ENCODE measurements around the gene MAP3K5. TPM values are rescaled to one million over a fixed set of nuclear protein-coding genes. Genes with fewer than 3 reads are reported as not detected.
A peak's percentile ranks its signal among the peaks of the same experiment; 100 is the strongest.

Gene MAP3K5
- total and polyA plus RNA-seq, 12 donors: 41.9 to 306 (median 215) TPM

GRCh38 chr6:136779682-136780081 is 12.6 kb downstream of the MAP3K5 start:
- peaks cover 0 to 4% of the 10 kb centered on the region in 2 donors for H3K36me3 ChIP-seq (replicated peaks in 1 of 2)
- no peaks in the 10 kb centered on the region for H3K27me3 ChIP-seq
- no peaks in the 10 kb centered on the region for H3K9me3 ChIP-seq (replicated peaks in 1 of 3)
- WGBS, 4 donors: 18 to 67% (median 63%) methylated on average over 1 of the region's 1 CpG
- peaks cover 62 to 100% of the 10 kb centered on the region in 2 donors for H3K4me1 ChIP-seq (replicated peaks in 1 of 2)
- peak overlapping the region in 2 of 5 donors; percentile 5 to 40 for H3K27ac ChIP-seq
- no peak overlapping the region for H3K4me3 ChIP-seq
- TF ChIP-seq, protein P1, sequence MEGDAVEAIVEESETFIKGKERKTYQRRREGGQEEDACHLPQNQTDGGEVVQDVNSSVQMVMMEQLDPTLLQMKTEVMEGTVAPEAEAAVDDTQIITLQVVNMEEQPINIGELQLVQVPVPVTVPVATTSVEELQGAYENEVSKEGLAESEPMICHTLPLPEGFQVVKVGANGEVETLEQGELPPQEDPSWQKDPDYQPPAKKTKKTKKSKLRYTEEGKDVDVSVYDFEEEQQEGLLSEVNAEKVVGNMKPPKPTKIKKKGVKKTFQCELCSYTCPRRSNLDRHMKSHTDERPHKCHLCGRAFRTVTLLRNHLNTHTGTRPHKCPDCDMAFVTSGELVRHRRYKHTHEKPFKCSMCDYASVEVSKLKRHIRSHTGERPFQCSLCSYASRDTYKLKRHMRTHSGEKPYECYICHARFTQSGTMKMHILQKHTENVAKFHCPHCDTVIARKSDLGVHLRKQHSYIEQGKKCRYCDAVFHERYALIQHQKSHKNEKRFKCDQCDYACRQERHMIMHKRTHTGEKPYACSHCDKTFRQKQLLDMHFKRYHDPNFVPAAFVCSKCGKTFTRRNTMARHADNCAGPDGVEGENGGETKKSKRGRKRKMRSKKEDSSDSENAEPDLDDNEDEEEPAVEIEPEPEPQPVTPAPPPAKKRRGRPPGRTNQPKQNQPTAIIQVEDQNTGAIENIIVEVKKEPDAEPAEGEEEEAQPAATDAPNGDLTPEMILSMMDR (IDR thresholded peaks at IDR 0.05): no peak
- no peak for TF ChIP-seq POLR2A (IDR thresholded peaks at IDR 0.05)
- no peak for DNase-seq
- intact Hi-C loops (cut with DNase I): no loop called here

DNA sequence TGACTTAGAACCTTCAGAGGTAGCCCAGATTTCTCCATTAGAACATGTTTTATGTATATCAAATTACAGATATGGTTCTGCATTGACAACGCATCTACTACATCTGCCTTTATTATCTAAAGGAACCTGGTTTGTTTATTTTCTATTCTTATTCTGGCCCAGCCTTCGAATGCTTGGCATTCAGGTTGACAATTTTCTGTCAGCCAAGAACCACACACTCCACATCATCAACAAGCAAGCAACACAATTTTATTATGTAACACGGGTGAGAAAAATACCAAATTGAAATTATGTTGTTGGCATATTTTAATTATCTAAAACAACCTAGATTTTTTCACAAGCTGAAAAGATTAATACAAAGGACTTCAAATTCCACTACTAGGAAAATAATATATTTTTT is 14.6 kb downstream of the MAP3K5 start:
- Histone ChIP-seq H3K4me1 (replicated peaks in 1 of 2) (peaks cover 63 to 100% of the 10 kb centered on the region in 2 donors), H3K27me3 (no peaks in the 10 kb centered on the region), H3K4me3 (no peak overlapping the region), H3K9me3 (replicated peaks in 1 of 3) (no peaks in the 10 kb centered on the region), H3K36me3 (replicated peaks in 1 of 2) (no peaks in the 10 kb centered on the region), H3K27ac (peak overlapping the region in 2 of 5 donors; percentile 22 to 43)
- intact Hi-C loops (cut with DNase I): no loop called here
- TF ChIP-seq, protein P1 (IDR thresholded peaks at IDR 0.05): no peak
- TF ChIP-seq POLR2A (IDR thresholded peaks at IDR 0.05): no peak
- no peak for DNase-seq
- 65 to 73% (median 72%) methylated on average over 3 of the region's 3 CpGs for WGBS, 4 donors

DNA sequence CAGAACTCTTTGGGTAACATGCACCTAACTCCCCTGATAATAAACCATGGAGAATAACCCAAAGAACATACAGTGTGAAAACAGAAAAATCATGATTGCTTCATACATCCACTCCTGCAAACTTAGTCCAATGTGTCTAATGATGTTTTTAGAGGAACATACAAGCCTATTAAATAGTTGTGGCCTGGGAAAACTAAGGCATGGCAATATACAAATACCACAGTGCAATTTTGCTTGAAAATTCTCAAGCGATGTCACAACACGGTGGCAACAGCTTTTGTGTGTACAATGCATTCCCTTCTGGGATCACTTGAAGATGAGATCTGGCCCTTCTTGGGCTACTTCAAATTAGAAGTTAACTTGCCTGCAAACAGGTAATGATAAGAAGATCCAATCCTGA is 16.7 kb downstream of the MAP3K5 start:
- Histone ChIP-seq H3K4me1 (replicated peaks in 1 of 2) (peaks cover 60 to 100% of the 10 kb centered on the region in 2 donors), H3K9me3 (replicated peaks in 1 of 3) (no peaks in the 10 kb centered on the region), H3K27me3 (no peaks in the 10 kb centered on the region), H3K27ac (peak overlapping the region in 3 of 5 donors; percentile 36 to 74 (median 74)), H3K4me3 (no peak overlapping the region), H3K36me3 (replicated peaks in 1 of 2) (no peaks in the 10 kb centered on the region)
- 89 to 95% (median 91%) methylated on average over 2 of the region's 2 CpGs for WGBS, 4 donors
- DNase-seq: no peak
- TF ChIP-seq, protein P1 (IDR thresholded peaks at IDR 0.05): no peak
- intact Hi-C loops (cut with DNase I): no loop called here

GRCh38 chr6:136775081-136775480 is 17.2 kb downstream of the MAP3K5 start:
- 71 to 90% (median 80%) methylated on average over 3 of the region's 3 CpGs for WGBS, 4 donors
- H3K27ac ChIP-seq: peak overlapping the region in 4 of 5 donors; percentile 36 to 74 (median 67)

More at GRCh38 chr6:136775081-136775480, 17.2 kb downstream of the MAP3K5 start:
- Histone ChIP-seq H3K4me3 (no peak overlapping the region), H3K9me3 (replicated peaks in 1 of 3) (no peaks in the 10 kb centered on the region), H3K27me3 (no peaks in the 10 kb centered on the region), H3K36me3 (replicated peaks in 1 of 2) (no peaks in the 10 kb centered on the region), H3K4me1 (replicated peaks in 1 of 2) (peaks cover 57 to 100% of the 10 kb centered on the region in 2 donors)
- TF ChIP-seq, protein P1 (IDR thresholded peaks at IDR 0.05): no peak
- no peak for TF ChIP-seq POLR2A (IDR thresholded peaks at IDR 0.05)
- no peak for DNase-seq
- intact Hi-C loops (cut with DNase I): no loop called here

Measured in adrenal gland (tissue), 12 donors.